PC-3 (cell line): ENCODE results near the gene ANKRD60.

Experiments
- EZH2 ChIP-seq: fragments of 300-600 bp; sonication (generic); IDR thresholded peaks from one replicate; pipeline ENCODE4 v1.6.1; 2017; ENCODE audit warnings: antibody characterized with exemption, mild to moderate bottlenecking, low read length; ENCODE audit not compliant: unreplicated experiment
- TF ChIP-seq, protein P1 (sequence below): fragments of 300-600 bp; sonication (generic); conservative IDR thresholded peaks from 2 replicates; pipeline ENCODE4 v1.5.1; 2017; ENCODE audit warnings: antibody characterized with exemption, low read depth, mild to moderate bottlenecking, low read length

- TF ChIP-seq, protein P1, sequence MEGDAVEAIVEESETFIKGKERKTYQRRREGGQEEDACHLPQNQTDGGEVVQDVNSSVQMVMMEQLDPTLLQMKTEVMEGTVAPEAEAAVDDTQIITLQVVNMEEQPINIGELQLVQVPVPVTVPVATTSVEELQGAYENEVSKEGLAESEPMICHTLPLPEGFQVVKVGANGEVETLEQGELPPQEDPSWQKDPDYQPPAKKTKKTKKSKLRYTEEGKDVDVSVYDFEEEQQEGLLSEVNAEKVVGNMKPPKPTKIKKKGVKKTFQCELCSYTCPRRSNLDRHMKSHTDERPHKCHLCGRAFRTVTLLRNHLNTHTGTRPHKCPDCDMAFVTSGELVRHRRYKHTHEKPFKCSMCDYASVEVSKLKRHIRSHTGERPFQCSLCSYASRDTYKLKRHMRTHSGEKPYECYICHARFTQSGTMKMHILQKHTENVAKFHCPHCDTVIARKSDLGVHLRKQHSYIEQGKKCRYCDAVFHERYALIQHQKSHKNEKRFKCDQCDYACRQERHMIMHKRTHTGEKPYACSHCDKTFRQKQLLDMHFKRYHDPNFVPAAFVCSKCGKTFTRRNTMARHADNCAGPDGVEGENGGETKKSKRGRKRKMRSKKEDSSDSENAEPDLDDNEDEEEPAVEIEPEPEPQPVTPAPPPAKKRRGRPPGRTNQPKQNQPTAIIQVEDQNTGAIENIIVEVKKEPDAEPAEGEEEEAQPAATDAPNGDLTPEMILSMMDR, result no peak
- TF ChIP-seq EZH2, result no peak
These were observed 10.0 kb upstream of the ANKRD60 start for GRCh38 chr20:58238490-58238889.
